ENCODE data around the gene PTGES3.

The PTGES3 gene

GRCh38 chr12:56645717-56646446 is 42.2 kb downstream of the PTGES3 start, which contains the start of gene ATP5F1B:
ATP5F1B (minus strand) TSS chr12:56645984; CDS start chr12:56645963, 21 bp downstream.
- DNase-seq: peak; percentile 95 to 99

GRCh38 chr12:56645201-56645716 is 42.8 kb downstream of the PTGES3 start:
- DNase-seq: no peak

- no peak for DNase-seq
These were observed 43.4 kb downstream of the PTGES3 start for GRCh38 chr12:56644654-56645053.

- no peak for DNase-seq
These were observed 46.9 kb downstream of the PTGES3 start for GRCh38 chr12:56641219-56641618.

- DNase-seq: no peak
These were observed 50.5 kb downstream of the PTGES3 start for GRCh38 chr12:56637621-56638020.

DNA sequence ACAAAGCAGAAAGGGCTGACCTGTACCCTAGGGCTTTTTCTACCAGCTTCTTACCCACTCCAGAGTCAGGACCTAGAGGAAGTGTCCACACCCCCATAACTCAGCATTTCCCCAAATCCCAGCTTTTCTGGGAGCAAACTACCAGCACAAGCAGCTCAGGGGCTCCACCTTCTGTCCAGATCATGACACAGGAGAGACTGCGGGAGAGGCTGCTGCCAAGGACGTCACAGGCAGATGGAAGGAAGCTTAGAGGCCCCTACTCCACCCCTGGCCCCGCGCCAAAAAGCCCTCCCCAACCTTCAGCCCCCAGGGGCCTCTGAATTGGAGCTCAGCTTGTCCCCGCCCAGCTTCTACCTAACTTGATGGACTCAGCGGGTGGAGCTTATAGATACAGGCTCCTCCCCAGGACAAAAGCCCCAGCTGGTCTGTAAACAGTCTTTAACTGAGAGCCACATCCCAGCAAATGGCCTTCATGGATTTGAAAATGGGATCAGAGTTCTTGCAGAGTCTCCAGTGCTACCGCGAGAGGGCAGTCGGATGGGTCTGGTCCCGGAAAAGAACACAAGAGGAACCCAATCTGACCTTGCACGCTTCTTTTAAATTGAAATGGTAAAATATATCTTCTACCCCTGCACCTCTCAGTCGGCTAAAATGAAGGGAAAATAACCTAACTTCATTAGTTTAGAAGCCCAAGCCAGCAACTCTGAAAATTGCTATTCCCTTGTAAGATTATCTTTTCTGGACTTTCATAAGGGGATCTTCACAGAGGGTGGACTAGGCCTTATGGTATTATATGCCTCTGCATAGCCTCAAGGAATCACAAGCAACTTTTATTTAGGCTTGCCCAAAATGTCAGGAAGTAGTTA is 51.2 kb downstream of the PTGES3 start:
- peak; percentile 94 to 99 for DNase-seq

DNA sequence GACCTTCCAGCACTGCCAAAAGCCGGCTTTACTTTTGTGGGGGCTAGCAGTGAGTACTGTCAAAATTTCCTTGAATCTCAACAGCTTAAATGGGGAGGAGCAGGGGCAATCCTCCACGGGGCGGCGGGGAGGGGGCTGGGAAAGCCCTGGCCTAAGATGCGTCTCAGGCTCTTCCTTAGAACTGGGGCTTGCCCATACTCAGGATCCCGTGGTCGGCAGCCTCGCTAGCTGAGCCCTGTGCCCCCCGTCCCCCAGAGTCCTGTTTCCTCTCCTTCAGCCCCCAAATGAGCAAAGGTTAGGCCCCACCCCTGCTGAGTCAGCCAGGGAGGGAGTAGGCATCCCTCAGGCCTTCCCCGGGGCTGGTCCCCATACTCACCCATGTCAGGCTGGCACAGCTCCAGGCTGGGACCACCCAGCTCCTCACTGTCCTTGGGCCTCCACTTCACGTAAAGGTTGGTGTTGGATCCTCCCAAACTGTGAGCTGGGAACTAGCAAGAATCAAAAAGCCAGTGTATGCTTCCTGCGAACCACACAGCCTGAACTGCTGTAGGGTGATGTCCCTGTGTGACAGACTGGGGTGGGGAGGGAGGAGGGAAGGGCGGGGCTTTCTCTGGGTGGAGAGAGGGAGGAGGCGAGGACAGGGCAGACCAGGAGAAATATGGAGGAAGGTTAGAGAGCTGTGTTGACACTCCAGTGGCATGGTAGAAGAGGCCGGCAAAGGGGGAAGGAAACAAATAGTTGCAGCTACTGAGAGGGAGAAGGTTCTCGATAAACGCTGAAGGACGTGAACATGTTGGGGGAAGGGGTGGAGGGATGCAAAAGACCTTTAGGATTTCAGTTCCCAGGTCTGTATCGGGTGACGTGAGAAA is 52.0 kb downstream of the PTGES3 start:
- DNase-seq: peak; percentile 57 to 60

- peak; percentile 39 to 40 for DNase-seq
These were observed 53.0 kb downstream of the PTGES3 start for GRCh38 chr12:56634837-56635791.

- DNase-seq: no peak
These were observed 53.7 kb downstream of the PTGES3 start for GRCh38 chr12:56634242-56634836.

- no peak for DNase-seq
These were observed 54.4 kb downstream of the PTGES3 start for GRCh38 chr12:56633468-56634241.

- DNase-seq: no peak
These were observed 55.2 kb downstream of the PTGES3 start for GRCh38 chr12:56632701-56633467.

DNA sequence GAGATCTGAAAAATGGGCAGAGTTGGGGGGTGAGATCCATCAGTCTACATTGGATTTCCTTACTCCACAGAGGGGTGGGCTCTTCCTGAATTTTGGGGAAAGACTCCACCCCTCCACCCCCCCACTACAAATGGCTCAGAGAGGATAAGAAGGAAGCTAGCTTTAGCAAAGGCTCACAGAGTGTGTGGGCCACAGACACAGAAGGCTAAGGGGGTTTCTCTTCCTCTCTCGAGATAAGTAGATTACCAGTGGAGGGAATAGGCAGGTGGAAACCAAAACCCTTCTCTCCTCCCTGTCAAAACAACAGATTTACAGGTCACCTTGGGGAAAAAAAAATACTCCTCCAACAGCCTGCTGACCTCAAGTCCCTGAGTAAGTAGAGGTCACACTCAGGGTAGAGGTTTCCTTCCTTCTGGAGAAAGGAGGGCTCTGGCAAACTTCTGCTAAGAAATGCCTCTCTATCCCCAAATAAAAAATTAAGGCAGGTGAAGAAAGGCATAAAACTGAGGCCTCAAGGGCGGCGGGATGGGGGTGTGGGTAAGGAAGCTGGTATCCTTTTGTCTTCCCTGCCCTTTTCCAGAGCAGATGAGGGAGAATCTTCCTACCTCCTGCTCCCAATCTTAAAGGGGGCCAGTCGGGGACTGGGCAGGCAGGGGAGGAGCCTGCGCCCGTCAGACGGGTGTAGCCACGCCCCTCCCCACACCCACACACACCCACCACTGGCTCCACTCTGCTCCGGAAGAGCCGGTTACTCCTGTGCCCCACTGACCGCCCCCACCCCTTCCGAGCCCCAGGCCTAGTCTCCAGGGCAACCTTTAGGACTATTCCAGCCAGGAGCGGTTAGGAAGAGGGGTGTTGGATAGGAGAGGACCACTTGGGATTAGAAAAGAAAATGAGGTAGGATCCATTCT is 56.0 kb downstream of the PTGES3 start:
- no peak for DNase-seq

DNA sequence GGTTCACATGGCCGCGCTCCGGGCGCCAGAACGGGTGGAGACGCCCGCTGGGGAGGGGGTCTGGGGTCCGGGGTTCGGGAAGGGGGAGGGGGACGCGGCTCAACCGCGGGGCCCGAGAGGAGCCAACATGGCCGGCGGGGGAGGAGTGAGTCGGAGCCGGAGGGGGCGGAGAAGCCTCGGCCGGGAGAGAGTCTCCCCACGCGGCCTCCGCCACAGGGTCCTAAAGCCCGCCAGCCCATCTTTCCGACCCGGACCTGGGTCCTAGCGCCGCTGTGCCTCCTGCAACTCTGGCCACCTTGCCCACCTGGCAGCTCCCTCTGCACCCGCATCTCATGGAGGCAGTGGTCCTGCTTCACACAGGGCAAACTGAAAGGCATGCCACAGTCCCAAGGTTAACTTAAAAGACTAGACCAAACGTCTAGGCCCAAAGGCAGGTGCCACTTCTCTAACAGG is 57.9 kb downstream of the PTGES3 start, which contains the start of gene BAZ2A:
BAZ2A (minus strand) TSS at position 147 of the 453 bp plus-strand sequence. CDS start 12,796 bp downstream, outside the sequence.
- peak; percentile 12 to 50 for DNase-seq

DNA sequence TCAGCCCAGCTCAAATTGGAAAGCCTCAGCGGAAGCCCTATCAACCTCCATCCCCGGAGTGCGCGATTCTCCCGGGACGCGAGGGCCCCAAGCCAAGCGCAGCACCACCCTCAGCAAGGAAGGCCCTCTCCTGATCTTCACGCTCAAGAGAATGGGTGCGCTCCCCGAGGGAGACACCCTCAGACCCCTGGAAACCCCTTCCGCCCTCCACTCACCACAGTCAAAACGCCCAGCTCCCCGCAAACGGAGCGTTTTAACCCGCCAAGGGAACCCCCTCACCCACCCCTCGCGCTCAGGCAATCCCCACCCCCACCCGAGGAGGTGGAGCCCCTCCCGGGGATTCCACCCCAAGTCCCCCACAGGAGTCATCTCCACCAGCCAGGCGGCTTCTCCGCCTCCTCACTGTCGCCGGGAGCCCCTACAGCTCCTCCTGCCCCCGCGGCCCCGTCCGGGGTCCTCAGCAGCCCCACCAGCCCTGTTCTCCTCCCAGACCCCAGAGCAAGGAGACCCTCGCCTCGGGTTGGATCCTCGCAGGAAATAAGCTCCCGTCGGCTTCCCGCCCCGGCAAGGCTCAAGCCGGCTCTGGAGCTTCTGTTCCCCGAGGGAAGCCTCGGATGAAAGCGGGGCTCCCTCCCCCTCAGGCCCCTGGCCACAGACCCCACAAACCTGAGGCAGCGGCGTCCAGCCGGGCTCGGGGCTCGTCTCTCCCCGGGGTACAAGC is 58.5 kb downstream of the PTGES3 start:
- no peak for DNase-seq

DNA sequence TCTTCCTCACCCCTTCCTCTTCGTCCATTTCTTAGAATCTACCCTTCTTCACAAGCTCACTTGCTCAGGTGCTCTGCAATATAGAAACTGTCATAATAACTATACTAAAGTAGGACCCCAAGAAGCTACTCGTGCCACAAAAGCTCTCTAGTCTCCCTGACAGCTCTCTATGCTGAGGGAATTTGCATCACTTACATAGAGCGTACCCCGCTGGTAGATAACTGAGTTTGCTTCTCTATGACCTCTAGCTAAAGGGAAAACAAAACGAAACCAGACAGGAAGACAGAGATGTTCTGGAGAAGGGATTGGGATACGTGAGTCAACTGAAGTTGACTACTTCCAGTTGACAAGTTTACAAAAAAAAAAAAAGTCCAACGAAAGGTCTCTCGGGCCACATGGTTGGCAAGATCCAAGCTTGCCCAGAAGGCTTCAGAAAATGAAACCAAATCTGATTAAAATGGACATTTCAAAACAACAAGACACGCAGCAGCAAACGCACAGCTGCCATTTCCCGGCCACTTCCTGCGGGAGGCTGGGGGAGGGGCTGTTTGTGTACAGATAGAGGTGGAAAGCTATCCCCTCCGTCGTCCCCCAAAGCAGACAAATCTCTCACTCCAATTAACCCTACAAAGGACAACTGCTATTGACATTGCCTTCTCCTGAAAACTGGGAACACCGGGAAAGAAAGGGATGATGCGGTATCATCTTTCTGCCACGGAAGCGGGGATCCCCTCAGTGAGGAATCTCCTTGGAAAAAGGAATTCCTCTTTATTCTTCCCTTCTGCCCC is 59.2 kb downstream of the PTGES3 start:
- peak in 1 of 2 experiments; percentile 14 for DNase-seq

- no peak for DNase-seq
These were observed 61.4 kb downstream of the PTGES3 start for GRCh38 chr12:56626701-56627100.
